GM23338 (cell line): Measurements from ENCODE around the gene RABL3.

Source experiments
- CTCF ChIP-seq, 2 experiments: fragments of 200-600 bp in 1 of 2; sonication (generic) in 1 of 2; conservative IDR thresholded peaks; 2 replicates each; pipeline versions ENCODE4 v1.5.1 to v1.6.1; 2016 to 2017; ENCODE audit warnings: antibody characterized with exemption in 2 of 2, low read depth in 2 of 2, mild to moderate bottlenecking in 2 of 2, moderate library complexity in 1 of 2
- EZH2 ChIP-seq: fragments of 200-600 bp; sonication (generic); IDR thresholded peaks from one replicate; pipeline ENCODE4 v1.8.0; 2017; ENCODE audit warnings: antibody characterized with exemption, mild to moderate bottlenecking, low read depth; ENCODE audit not compliant: unreplicated experiment
- EZH2phosphoT487 ChIP-seq: fragments of 200-600 bp; sonication (generic); IDR thresholded peaks from one replicate; pipeline ENCODE4 v1.8.1; 2018; ENCODE audit warnings: antibody characterized with exemption; ENCODE audit not compliant: unreplicated experiment
- POLR2AphosphoS5 ChIP-seq: IDR thresholded peaks from 2 replicates; pipeline ENCODE4 v1.6.1; 2016; ENCODE audit warnings: antibody characterized with exemption, low read depth
- TF ChIP-seq, protein P1 (sequence below): IDR thresholded peaks from one replicate; pipeline ENCODE4 v1.6.1; 2018; ENCODE audit warnings: antibody characterized with exemption; ENCODE audit not compliant: unreplicated experiment

GRCh38 chr3:120773932-120774331, 31.6 kb upstream of the RABL3 start:
- TF ChIP-seq CTCF (conservative IDR thresholded peaks at IDR 0.05; ENCODE audit: low read depth in 2 of 2) (no peak), EZH2 (no peak), EZH2phosphoT487 (no peak), POLR2AphosphoS5 (no peak)
- TF ChIP-seq, protein P1, sequence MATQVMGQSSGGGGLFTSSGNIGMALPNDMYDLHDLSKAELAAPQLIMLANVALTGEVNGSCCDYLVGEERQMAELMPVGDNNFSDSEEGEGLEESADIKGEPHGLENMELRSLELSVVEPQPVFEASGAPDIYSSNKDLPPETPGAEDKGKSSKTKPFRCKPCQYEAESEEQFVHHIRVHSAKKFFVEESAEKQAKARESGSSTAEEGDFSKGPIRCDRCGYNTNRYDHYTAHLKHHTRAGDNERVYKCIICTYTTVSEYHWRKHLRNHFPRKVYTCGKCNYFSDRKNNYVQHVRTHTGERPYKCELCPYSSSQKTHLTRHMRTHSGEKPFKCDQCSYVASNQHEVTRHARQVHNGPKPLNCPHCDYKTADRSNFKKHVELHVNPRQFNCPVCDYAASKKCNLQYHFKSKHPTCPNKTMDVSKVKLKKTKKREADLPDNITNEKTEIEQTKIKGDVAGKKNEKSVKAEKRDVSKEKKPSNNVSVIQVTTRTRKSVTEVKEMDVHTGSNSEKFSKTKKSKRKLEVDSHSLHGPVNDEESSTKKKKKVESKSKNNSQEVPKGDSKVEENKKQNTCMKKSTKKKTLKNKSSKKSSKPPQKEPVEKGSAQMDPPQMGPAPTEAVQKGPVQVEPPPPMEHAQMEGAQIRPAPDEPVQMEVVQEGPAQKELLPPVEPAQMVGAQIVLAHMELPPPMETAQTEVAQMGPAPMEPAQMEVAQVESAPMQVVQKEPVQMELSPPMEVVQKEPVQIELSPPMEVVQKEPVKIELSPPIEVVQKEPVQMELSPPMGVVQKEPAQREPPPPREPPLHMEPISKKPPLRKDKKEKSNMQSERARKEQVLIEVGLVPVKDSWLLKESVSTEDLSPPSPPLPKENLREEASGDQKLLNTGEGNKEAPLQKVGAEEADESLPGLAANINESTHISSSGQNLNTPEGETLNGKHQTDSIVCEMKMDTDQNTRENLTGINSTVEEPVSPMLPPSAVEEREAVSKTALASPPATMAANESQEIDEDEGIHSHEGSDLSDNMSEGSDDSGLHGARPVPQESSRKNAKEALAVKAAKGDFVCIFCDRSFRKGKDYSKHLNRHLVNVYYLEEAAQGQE, result no peak
